Muscle of leg (tissue), 11 donors: ENCODE data around the gene AHDC1. TPM values are rescaled to one million over a fixed set of nuclear protein-coding genes. Genes with fewer than 3 reads are reported as not detected.

Experiments used
- DNase-seq: peaks from one replicate; pipeline ENCODE4 v3.0.0; 2013
- H3K27ac ChIP-seq: one replicate; pipeline ENCODE4 v1.5.1; 2013; ENCODE audit warnings: mild to moderate bottlenecking, low read length, control low read depth
- H3K27me3 ChIP-seq: one replicate; pipeline ENCODE4 v1.6.1; 2013; ENCODE audit warnings: low read length; ENCODE audit not compliant: control insufficient read depth, insufficient read depth
- H3K36me3 ChIP-seq: one replicate; pipeline ENCODE4 v1.6.1; 2013; ENCODE audit warnings: low read length; ENCODE audit not compliant: control insufficient read depth, insufficient read depth
- H3K4me1 ChIP-seq: one replicate; pipeline ENCODE4 v1.6.1; 2013; ENCODE audit warnings: low read length; ENCODE audit not compliant: control insufficient read depth, insufficient read depth
- H3K4me3 ChIP-seq: one replicate; pipeline ENCODE4 v1.5.1; 2013; ENCODE audit warnings: low read length, control low read depth
- H3K9me3 ChIP-seq: replicated peaks from 2 replicates; pipeline ENCODE4 v1.6.1; 2013; ENCODE audit warnings: low read depth, low read length; ENCODE audit not compliant: control insufficient read depth
- WGBS: methylation state at CpG from one replicate; pipeline ENCODE4 v1.1.5; 2013; ENCODE audit warnings: missing lambda C conversion rate; ENCODE audit not compliant: insufficient coverage; 5-methylcytosine and 5-hydroxymethylcytosine counted together
- polyA plus RNA-seq, 8 donors: library from polyadenylated mRNA; unstranded; fragments of 120-200 nt; gene quantifications; one replicate each; pipeline versions ENCODE4 v1.2.1 to v1.2.3, GENCODE V29; 2013; ENCODE audit warnings: inconsistent platforms in 1 of 8, low replicate concordance in 1 of 8; ENCODE audit not compliant: insufficient read length in 8 of 8, insufficient read depth in 1 of 8
- total RNA-seq: library from RNA; stranded (reverse); fragments of 120-200 nt; gene quantifications from one replicate; pipeline ENCODE4 v1.2.4, GENCODE V29; 2013

The AHDC1 gene
- total and polyA plus RNA-seq, 9 donors, result 24.0 to 97.6 (median 86.5) TPM

- WGBS, result 19% methylated on average over 2 of the region's 8 CpGs
- H3K4me3 ChIP-seq, result no peak overlapping the region
Measured at GRCh38 chr1:27523337-27524020, 80.5 kb downstream of the AHDC1 start.

GRCh38 chr1:27522432-27523336 is 81.3 kb downstream of the AHDC1 start:
- no peaks in the 10 kb centered on the region for H3K36me3 ChIP-seq
- H3K27ac ChIP-seq, result peak overlapping the region; percentile 91
- no peaks in the 10 kb centered on the region for H3K27me3 ChIP-seq
- H3K9me3 ChIP-seq, result no peaks in the 10 kb centered on the region
- 18% methylated on average over 24 of the region's 31 CpGs for WGBS
- H3K4me1 ChIP-seq, result peaks cover 99% of the 10 kb centered on the region
- no peak overlapping the region for H3K4me3 ChIP-seq
- peak; percentile 90 for DNase-seq

More at GRCh38 chr1:27523337-27524020, 80.5 kb downstream of the AHDC1 start:
- DNase-seq, result peak; percentile 46
- H3K9me3 ChIP-seq, result no peaks in the 10 kb centered on the region
- peak overlapping the region; percentile 91 for H3K27ac ChIP-seq
- no peaks in the 10 kb centered on the region for H3K36me3 ChIP-seq
- no peaks in the 10 kb centered on the region for H3K27me3 ChIP-seq
- peaks cover 98% of the 10 kb centered on the region for H3K4me1 ChIP-seq

- H3K36me3 ChIP-seq, result no peaks in the 10 kb centered on the region
- peak; percentile 30 for DNase-seq
- peak overlapping the region; percentile 91 for H3K27ac ChIP-seq
- 31% methylated on average over 9 of the region's 9 CpGs for WGBS
- H3K27me3 ChIP-seq, result no peaks in the 10 kb centered on the region
- H3K9me3 ChIP-seq, result no peaks in the 10 kb centered on the region
- peaks cover 97% of the 10 kb centered on the region for H3K4me1 ChIP-seq
- no peak overlapping the region for H3K4me3 ChIP-seq
Measured at GRCh38 chr1:27521861-27522431, 82.0 kb downstream of the AHDC1 start.

- DNase-seq, result peak; percentile 66
- no peak overlapping the region for H3K4me3 ChIP-seq
- 28% methylated on average over 13 of the region's 20 CpGs for WGBS
Measured at GRCh38 chr1:27521336-27521831, 82.6 kb downstream of the AHDC1 start.

DNA sequence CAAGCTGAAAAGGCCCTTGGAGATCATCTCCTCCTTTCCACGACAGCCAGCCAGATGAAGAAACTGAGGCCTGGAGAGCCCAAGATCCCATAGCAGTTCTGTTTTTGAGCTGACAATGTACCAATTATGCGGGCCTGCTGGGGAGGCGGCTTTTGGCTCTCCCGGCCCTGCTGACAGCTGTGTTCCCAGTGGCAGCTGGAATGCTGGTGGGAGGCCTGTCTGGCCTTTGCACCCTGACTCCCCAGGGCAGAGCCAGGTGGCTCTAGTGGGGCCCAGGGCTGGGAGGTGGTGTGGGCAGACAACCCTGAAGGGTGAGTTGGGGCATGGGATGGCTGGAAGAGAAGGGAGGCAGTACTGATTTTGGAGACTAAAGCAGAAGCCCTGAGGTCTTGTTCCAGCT is 83.3 kb downstream of the AHDC1 start:
- H3K4me1 ChIP-seq, result peaks cover 91% of the 10 kb centered on the region

More at GRCh38 chr1:27521336-27521831, 82.6 kb downstream of the AHDC1 start:
- peaks cover 92% of the 10 kb centered on the region for H3K4me1 ChIP-seq
- H3K9me3 ChIP-seq, result no peaks in the 10 kb centered on the region
- no peaks in the 10 kb centered on the region for H3K27me3 ChIP-seq
- peak overlapping the region; percentile 91 for H3K27ac ChIP-seq
- H3K36me3 ChIP-seq, result no peaks in the 10 kb centered on the region

DNA sequence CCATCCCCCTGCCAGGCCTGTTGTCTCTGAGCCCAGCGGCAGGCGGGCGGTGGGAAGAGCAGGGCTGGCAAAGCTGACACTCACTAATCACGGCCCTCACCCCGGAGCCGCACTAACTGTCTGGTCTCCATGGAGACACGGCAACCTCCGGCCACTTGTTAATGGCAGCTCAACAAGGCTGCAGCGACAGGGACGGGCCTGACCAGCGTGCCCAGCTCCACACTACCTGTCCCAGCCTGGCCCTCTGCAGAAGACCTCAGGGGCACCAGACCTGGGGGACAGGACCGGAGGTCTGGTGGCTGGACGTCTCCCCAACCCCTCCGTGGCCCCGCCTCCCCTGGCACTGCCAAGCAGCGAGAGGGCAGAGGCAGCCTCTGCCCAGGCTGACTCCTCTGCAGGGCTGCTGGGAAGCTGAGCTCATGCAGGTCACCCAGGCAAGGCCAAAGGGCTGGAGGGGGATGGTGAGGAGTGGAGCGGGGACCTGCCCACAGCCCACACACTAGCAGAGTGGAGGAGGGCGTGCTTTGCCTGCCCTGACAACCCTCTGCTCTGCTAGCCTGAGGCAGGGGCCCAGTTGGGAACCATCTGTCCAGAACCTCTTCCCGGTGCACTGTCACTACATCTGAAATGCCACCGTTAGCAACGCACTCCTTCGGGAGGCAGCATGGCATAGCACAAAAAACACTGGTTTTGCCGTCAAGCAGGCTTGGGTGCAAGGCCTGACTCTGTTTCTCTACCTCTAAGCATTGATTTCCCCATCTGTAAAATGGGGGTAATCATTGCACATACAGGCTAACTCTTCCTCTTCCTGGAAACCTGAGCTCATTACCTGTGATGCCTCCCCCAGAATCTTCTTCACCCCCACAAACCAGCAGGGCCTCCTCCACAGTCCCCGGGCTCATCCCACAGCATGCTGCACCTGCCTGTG is 84.3 kb downstream of the AHDC1 start:
- Histone ChIP-seq H3K4me1 (peaks cover 82% of the 10 kb centered on the region), H3K4me3 (no peak overlapping the region), H3K27ac (peak overlapping the region; percentile 91), H3K27me3 (no peaks in the 10 kb centered on the region), H3K9me3 (no peaks in the 10 kb centered on the region), H3K36me3 (no peaks in the 10 kb centered on the region)
- 58% methylated on average over 20 of the region's 24 CpGs for WGBS
- peak; percentile 68 for DNase-seq

More for the DNA sequence above, 83.3 kb downstream of the AHDC1 start:
- Histone ChIP-seq H3K27me3 (no peaks in the 10 kb centered on the region), H3K9me3 (no peaks in the 10 kb centered on the region), H3K36me3 (no peaks in the 10 kb centered on the region), H3K27ac (peak overlapping the region; percentile 91), H3K4me3 (no peak overlapping the region)
- DNase-seq, result peak; percentile 74
- WGBS, result 18% methylated on average over 4 of the region's 4 CpGs

DNA sequence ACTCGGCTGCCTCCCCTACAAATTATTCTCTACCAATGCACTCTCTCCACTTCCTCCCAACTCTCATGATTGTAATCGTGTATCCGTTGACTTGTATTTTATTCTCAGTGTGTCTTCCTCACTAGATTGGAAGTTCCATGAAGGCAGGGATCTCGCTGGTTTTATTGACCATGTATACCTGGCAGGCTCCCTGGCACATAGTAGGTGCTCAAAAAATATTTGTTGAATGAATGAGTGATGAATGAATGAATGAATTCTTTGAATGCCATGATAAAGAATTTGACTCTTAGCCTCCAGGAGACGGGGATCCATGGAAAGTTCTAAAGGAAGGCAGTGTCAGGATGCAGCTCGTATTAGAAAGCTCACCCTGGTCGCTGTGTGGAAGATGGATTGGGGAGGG is 85.1 kb downstream of the AHDC1 start:
- 79% methylated on average over 7 of the region's 7 CpGs for WGBS
- peak overlapping the region; percentile 91 for H3K27ac ChIP-seq
- H3K36me3 ChIP-seq, result no peaks in the 10 kb centered on the region
- no peaks in the 10 kb centered on the region for H3K27me3 ChIP-seq
- no peak overlapping the region for H3K4me3 ChIP-seq
- peaks cover 80% of the 10 kb centered on the region for H3K4me1 ChIP-seq
- DNase-seq, result no peak
- H3K9me3 ChIP-seq, result no peaks in the 10 kb centered on the region

GRCh38 chr1:27517907-27518718 is 85.8 kb downstream of the AHDC1 start:
- Histone ChIP-seq H3K36me3 (no peaks in the 10 kb centered on the region), H3K27me3 (no peaks in the 10 kb centered on the region), H3K4me3 (no peak overlapping the region), H3K27ac (peak overlapping the region; percentile 39), H3K9me3 (no peaks in the 10 kb centered on the region), H3K4me1 (peaks cover 80% of the 10 kb centered on the region)
- 66% methylated on average over 20 of the region's 21 CpGs for WGBS
- DNase-seq, result peak; percentile 25

DNA sequence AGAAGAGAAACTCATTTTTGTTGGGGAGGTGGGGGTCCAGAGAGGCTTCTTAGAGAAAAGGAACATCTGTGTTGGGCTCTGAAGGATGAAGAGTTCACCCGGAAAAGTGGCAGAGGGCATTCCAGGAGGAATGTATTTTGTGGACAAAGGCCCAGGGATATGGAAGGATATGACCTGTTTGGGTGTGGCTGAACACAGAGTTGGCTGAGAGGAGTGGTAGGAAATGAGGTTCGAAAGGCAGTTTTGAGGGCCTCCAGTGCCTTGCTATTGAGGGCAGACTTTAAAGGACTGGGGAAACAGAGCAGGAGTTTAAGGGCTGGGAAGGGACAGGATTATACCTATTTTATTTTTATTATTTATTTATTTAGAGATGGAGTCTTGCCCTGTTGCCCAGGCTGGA is 86.6 kb downstream of the AHDC1 start:
- DNase-seq, result peak; percentile 17
- Histone ChIP-seq H3K4me1 (peaks cover 72% of the 10 kb centered on the region), H3K4me3 (no peak overlapping the region), H3K27ac (no peak overlapping the region), H3K36me3 (no peaks in the 10 kb centered on the region), H3K9me3 (no peaks in the 10 kb centered on the region), H3K27me3 (no peaks in the 10 kb centered on the region)
- WGBS, result 80% methylated on average over 2 of the region's 2 CpGs
